Measurements from ENCODE around the gene PDE6H.

DNA sequence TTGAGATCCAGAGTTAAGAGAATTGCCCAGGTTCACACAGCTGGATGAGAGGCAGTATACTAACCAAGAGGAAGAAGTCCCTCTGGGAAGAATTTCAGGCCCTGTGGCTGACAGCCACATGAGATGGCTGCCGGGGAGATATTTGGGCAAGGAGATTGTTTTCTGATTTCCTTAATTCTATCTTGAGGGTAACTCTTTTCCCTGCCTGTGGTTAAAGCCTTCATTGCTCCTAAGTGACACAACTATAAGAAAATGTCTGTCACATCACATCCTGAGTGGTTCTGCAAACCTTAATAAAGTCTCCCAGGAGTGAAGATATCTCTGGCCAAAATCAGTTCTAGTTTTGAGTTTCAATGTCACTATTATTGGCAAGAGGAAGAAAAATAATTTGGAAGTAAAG lies 21.0 kb upstream of the PDE6H start:
- TF ChIP-seq POLR2A (IDR thresholded peaks at IDR 0.05) (no peak), POLR2AphosphoS5 (IDR thresholded peaks at IDR 0.05) (no peak)
- TF ChIP-seq, protein P1, sequence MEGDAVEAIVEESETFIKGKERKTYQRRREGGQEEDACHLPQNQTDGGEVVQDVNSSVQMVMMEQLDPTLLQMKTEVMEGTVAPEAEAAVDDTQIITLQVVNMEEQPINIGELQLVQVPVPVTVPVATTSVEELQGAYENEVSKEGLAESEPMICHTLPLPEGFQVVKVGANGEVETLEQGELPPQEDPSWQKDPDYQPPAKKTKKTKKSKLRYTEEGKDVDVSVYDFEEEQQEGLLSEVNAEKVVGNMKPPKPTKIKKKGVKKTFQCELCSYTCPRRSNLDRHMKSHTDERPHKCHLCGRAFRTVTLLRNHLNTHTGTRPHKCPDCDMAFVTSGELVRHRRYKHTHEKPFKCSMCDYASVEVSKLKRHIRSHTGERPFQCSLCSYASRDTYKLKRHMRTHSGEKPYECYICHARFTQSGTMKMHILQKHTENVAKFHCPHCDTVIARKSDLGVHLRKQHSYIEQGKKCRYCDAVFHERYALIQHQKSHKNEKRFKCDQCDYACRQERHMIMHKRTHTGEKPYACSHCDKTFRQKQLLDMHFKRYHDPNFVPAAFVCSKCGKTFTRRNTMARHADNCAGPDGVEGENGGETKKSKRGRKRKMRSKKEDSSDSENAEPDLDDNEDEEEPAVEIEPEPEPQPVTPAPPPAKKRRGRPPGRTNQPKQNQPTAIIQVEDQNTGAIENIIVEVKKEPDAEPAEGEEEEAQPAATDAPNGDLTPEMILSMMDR (IDR thresholded peaks at IDR 0.05), result no peak

All from prostate gland (tissue), 2 donors.